HG02981 (cell line): ENCODE results near the gene EVI5L.
"Not testable (repeated sequence)": the region's sequence is repeated elsewhere in the genome, so short reads cannot be mapped to it uniquely, and the experiment has no call there.

Experiments
- ATAC-seq: cut with Tn5 transposase; IDR thresholded peaks from one replicate; pipeline ENCODE4 v1.9.1; 2021; ENCODE audit warnings: mild to moderate bottlenecking, moderate library complexity; ENCODE audit not compliant: unreplicated experiment

The EVI5L gene

GRCh38 chr19:7871437-7872305 lies 41.7 kb downstream of the EVI5L start:
- no peak for ATAC-seq

GRCh38 chr19:7872306-7873204 lies 42.5 kb downstream of the EVI5L start:
- ATAC-seq, result no peak

DNA sequence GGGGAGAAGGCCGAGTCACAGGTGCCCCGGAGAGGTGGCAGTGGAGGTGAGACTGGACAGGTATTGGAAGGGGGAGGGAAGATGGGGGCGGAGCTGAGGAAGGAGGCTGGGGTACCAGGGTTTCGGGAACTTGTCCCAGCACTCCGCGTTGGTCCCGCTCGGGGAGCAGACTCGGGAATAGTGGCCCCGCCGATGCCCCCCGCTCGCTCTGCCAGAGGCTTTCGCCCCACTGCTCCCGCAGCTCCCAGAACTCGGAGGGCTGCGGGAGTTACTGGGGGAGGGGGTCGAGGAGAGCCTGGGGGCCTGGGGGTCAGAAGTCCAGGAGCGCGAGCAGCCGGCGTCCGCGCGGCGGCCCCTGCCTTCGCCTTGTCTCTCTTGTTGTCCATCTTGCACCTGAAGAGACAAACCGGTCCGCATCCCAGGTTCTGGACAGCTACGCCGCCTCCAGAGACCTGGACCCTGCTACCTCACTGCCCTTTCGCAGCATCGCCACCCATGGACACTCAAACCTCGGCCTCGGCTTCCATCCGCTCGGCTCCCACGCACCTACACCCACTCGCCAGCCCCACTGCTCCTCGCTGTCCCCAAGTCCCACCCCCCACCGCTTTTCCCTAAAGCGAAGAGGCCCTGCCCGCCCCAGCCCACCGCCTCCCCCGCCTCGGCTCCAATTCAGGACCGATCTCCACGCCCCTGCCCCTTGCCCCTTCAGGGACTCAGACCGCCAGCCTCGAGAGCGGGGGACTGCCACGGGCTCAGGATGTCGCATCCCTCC lies 43.5 kb downstream of the EVI5L start:
- no peak for ATAC-seq

DNA sequence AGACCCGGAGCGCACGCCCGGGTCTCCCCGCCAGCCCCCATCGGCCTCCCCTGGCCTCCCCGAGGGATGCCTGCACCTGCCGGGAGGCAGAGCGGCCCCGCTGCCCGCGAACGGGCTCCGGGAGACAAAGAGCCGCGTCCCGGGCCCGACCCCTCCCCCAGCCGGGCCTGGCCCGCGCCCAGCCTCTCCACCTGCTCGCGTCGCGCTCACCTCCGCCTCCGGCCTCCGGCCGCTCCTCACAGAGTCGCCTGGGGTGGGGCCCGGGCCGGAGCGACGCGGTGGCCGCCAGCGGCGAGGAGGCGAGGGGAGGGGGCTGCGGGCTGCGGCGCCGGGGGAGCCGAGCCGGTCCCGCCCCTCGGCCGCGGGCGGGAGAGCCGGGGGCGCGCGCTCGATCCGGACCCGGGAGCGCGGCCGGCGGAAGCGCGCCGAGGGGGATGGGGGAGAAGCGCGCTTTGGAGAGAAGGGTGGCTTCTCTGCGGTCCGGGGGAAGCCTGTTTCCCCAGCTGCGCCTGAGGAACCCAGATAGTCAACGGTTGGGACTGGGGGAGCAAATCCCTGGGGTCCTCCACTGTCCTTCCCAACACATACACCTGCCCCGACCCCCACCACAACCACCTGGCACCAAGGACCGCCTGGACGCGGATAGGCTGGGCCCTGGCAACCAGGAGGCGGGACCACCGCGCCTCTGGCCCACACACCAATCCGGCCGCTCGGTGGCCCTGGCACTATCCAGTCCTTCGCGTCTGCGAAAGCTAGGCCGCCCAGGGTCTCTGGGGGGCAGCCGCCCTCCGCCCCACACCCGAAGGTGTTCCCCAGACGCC lies 44.3 kb downstream of the EVI5L start, which contains the start of gene PRR36:
PRR36 (minus strand) TSS at position 315 of the 821 bp plus-strand sequence. CDS start 701 bp downstream, outside the sequence.
- no peak for ATAC-seq

- no peak for ATAC-seq
Measured at GRCh38 chr19:7874897-7875273, 44.9 kb downstream of the EVI5L start.

GRCh38 chr19:7877249-7877836 lies 47.3 kb downstream of the EVI5L start:
- no peak for ATAC-seq

- ATAC-seq, result no peak
Measured at GRCh38 chr19:7879111-7879807, 49.2 kb downstream of the EVI5L start.

DNA sequence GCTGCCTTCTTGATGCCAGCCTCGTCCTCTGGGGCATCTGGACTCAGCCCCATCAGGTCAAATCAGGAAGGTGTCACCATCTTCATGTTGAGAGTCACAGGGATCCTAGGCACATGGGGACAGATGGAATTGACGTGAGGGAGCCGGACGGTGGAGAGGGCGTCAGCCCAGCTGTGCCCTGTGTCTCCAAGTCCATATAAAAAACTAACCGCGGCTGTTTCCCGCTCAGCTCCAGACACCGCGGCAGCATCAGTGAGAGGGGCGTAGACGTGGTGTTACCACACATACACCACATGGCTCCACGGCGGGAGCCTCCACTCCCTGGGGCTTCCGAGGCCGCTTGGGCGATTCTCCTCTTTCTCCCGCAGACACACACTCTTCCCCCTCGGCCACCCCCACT lies 49.8 kb downstream of the EVI5L start:
- ATAC-seq, result no peak

DNA sequence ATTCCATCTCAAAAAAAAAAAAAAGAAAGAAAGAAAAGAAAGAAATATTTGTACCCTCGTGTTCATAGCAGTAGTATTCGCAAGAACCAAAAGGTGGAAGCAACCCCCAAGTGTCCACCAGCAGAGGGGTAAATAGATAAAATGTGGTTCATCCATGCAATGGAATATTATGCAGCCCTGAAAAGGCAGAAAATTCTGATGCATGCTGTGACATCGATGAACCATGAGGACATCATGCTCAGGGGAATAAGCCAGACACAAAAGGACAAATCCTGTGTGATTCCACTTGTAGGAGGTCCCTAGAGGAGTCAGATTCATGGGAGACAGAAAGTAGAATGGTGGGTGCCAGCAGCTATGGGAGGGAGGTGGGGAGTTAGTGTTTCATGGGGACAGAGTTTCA lies 51.9 kb downstream of the EVI5L start:
- ATAC-seq, result no peak

GRCh38 chr19:7883105-7883504 lies 53.1 kb downstream of the EVI5L start:
- no peak for ATAC-seq

- ATAC-seq, result no peak
Measured at GRCh38 chr19:7883796-7884570, 54.0 kb downstream of the EVI5L start.

- no peak for ATAC-seq
Measured at GRCh38 chr19:7885818-7886217, 55.8 kb downstream of the EVI5L start.

- ATAC-seq, result no peak
Measured at GRCh38 chr19:7887408-7888144, 57.6 kb downstream of the EVI5L start.

DNA sequence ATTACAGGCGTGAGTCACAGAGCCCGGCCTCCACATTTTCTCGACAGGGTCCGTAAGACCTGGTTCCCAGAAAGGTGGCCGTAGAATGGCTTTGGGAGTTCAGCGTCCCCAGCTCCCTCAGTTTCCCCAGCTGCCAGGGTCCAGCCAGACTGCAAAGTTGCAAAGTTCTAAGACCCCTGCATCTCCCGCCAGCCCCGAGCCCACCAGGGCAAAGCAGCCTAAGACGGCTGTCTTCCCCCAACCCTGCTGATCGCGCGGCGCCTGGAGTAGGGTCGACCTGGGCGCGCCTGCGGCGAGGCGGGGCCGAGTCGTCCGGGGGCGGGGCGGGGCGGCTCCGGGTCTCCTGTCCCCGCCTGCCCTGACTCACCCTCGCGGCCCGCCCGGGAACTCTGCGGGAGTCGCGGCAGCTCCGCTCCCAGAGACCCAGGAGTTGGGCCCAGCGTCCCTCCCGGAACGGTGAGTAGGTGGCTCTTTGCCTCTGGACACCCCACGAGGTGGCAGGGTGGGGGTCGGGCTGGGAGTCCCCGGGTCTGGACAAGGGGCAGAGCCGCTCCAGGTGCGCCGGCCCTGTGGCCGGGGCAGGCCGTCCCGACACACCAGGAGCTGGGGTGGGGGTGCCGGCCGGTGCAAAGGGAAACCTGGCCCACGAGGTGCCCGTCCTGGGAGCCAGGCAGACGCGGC lies 58.3 kb downstream of the EVI5L start, which contains the start of gene LRRC8E:
LRRC8E (plus strand) TSS at position 366 of the 681 bp plus-strand sequence. CDS start 7,094 bp downstream, outside the sequence.
- no peak for ATAC-seq

- no peak for ATAC-seq
Measured at GRCh38 chr19:7888826-7889217, 58.8 kb downstream of the EVI5L start.

DNA sequence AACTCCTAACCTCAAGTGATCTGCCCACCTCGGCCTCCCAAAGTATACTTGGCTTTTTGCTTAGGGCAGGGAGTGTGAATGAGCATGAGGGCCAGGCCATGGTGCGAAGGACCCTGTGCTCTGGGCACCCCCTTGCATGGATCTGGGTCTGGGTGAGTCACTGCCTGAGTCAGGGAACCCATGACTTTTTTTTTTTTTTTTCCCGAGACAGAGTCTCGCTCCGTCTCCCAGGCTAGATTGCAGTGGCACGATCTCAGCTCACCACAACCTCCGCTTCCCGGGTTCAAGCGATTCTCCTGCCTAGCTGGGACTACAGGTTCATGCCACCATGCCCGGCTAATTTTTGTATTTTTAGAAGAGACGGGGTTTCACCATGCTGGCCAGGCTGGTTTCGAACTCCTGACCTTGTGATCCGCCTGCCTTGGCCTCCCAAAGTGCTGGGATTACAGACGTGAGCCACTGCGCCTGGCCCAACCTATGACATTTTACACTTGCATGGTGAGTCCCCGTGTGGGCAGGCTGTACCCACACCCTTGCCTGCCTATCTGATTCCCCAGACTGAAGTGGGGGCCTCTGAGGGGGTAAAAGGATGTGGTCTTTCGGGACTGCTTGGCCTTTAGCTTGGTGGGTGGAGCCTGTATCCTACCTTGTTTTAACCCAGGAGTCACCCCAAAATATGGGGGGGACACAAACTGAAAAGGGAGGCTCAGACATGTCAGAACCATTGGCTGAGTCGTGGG lies 63.5 kb downstream of the EVI5L start:
- ATAC-seq, result not testable (repeated sequence)
